Vagina (tissue), 2 donors: ENCODE data around the gene MEG3.

Experiments used
- CTCF ChIP-seq, 3 experiments: fragments of 450-650 bp in 2 of 3; fragments of 200-600 bp in 1 of 3; sonication (generic) in 1 of 3; IDR thresholded peaks; one replicate each; pipeline ENCODE4 v1.5.1; 2017 to 2019; ENCODE audit warnings: antibody characterized with exemption in 3 of 3, mild to moderate bottlenecking in 2 of 3, moderate library complexity in 2 of 3
- POLR2AphosphoS5 ChIP-seq, 2 donors: sonication (generic); formaldehyde crosslinking; IDR thresholded peaks; one replicate each; pipeline ENCODE4 v1.9.0; 2017; ENCODE audit warnings: antibody characterized with exemption in 2 of 2, mild to moderate bottlenecking in 2 of 2, low read depth in 1 of 2; ENCODE audit not compliant: insufficient read depth in 1 of 2

GRCh38 chr14:100835548-100836310 lies 9.8 kb downstream of the MEG3 start:
- TF ChIP-seq POLR2AphosphoS5 (IDR thresholded peaks at IDR 0.05; ENCODE audit: insufficient read depth in 1 of 2, low read depth in 1 of 2) (no peak), CTCF (IDR thresholded peaks at IDR 0.05) (no peak)
